ENCODE data around the gene EMILIN3. TPM values are rescaled to one million over a fixed set of nuclear protein-coding genes. Genes with fewer than 3 reads are reported as not detected.

The EMILIN3 gene
- polyA plus RNA-seq (2013, experiment 1 of 2) = 2.7 TPM
- polyA plus RNA-seq (2013, experiment 2 of 2) = 3.7 TPM

- no peak within 1 kb of the TSS for H3K27ac ChIP-seq (ENCODE audit: low read depth, low read length)
- H3K9me3 ChIP-seq (ENCODE audit: insufficient read depth, low read depth, low read length) = peaks cover 5% of the 10 kb centered on the region; the same call in 1 of the 2 replicates
- 3% methylated on average over 93 of the region's 93 CpGs for WGBS
- H3K27me3 ChIP-seq (ENCODE audit: insufficient read depth, low read length) = peaks cover 47% of the 10 kb centered on the region
- peak within 1 kb of the TSS; percentile 61 for H3K4me3 ChIP-seq (ENCODE audit: low read length)
- H3K4me1 ChIP-seq (ENCODE audit: insufficient read depth, low read length) = no peaks in the 10 kb centered on the region
- peak within 1 kb of the TSS; percentile 29; the same call in 1 of the 2 replicates for H3K9ac ChIP-seq (ENCODE audit: low read depth, low read length)
- H3K36me3 ChIP-seq (ENCODE audit: insufficient read depth, low read length) = no peaks in the 10 kb centered on the region
Observed at GRCh38 chr20:41366546-41367392, at the start of gene EMILIN3. Gene EMILIN3 (minus strand): TSS chr20:41366818. CDS start chr20:41366634, 184 bp downstream.

GRCh38 chr20:41415191-41415590, 48.6 kb upstream of the EMILIN3 start:
- Histone ChIP-seq H3K27me3 (ENCODE audit: insufficient read depth, low read length) (no peaks in the 10 kb centered on the region), H3K9me3 (ENCODE audit: insufficient read depth, low read depth, low read length) (no peaks in the 10 kb centered on the region), H3K4me1 (ENCODE audit: insufficient read depth, low read length) (no peaks in the 10 kb centered on the region), H3K9ac (ENCODE audit: low read depth, low read length) (no peak overlapping the region), H3K27ac (ENCODE audit: low read depth, low read length) (no peak overlapping the region), H3K4me3 (ENCODE audit: low read length) (no peak overlapping the region), H3K36me3 (ENCODE audit: insufficient read depth, low read length) (peaks cover 98% of the 10 kb centered on the region)
- WGBS = 94% methylated on average over 8 of the region's 8 CpGs

DNA sequence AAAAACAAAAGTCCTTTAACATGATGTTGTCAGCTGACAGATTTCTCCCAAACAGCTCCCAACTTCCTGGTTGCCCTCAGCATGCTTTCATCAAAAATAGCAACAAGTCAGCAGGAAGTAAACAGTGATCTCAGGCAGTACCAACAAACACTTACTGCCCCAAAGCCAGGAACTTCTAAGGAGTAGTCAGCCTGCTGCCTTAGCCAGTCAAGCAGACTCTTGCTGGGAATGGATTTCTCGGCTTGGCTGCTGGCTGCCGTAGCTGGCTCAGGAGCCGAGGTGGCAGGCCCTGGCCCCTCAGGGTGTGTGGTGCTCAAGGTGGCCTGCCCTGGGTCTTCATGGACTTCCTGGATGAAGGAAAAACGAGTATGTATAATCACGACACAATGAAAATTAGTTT, 46.6 kb upstream of the EMILIN3 start:
- no peaks in the 10 kb centered on the region for H3K4me1 ChIP-seq (ENCODE audit: insufficient read depth, low read length)
- H3K27ac ChIP-seq (ENCODE audit: low read depth, low read length) = no peak overlapping the region
- 99% methylated on average over 4 of the region's 5 CpGs for WGBS
- no peaks in the 10 kb centered on the region for H3K9me3 ChIP-seq (ENCODE audit: insufficient read depth, low read depth, low read length)
- no peak overlapping the region for H3K4me3 ChIP-seq (ENCODE audit: low read length)
- no peaks in the 10 kb centered on the region for H3K27me3 ChIP-seq (ENCODE audit: insufficient read depth, low read length)
- H3K36me3 ChIP-seq (ENCODE audit: insufficient read depth, low read length) = peaks cover 100% of the 10 kb centered on the region
- no peak overlapping the region for H3K9ac ChIP-seq (ENCODE audit: low read depth, low read length)

GRCh38 chr20:41412324-41413120, 45.9 kb upstream of the EMILIN3 start:
- Histone ChIP-seq H3K27me3 (ENCODE audit: insufficient read depth, low read length) (no peaks in the 10 kb centered on the region), H3K27ac (ENCODE audit: low read depth, low read length) (no peak overlapping the region), H3K4me1 (ENCODE audit: insufficient read depth, low read length) (no peaks in the 10 kb centered on the region), H3K36me3 (ENCODE audit: insufficient read depth, low read length) (peaks cover 100% of the 10 kb centered on the region), H3K9ac (ENCODE audit: low read depth, low read length) (no peak overlapping the region), H3K4me3 (ENCODE audit: low read length) (no peak overlapping the region), H3K9me3 (ENCODE audit: insufficient read depth, low read depth, low read length) (no peaks in the 10 kb centered on the region)
- 95% methylated on average over 12 of the region's 12 CpGs for WGBS

DNA sequence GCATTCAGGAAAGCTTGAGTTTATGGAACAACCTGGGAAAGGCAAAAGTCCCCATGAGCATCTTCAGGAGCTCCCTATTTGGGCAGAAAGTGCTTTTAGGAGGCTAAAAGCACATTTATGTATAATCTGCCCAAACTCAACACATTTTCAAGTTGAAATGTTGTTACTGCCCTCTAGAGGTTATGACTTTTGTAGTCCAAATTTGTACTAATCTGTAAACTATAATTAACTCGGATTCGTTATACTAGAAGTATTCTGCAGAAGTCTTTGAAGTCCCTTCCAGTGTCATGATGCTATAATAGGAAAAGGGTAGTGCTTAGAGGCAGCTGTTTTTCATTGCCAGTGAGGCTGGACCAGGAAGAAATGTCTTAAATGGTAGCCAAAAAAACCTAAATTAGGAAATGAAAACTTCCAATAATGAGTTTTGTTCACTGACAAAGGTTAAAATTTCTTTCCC, 44.8 kb upstream of the EMILIN3 start:
- Histone ChIP-seq H3K27me3 (ENCODE audit: insufficient read depth, low read length) (no peaks in the 10 kb centered on the region), H3K4me3 (ENCODE audit: low read length) (no peak overlapping the region), H3K4me1 (ENCODE audit: insufficient read depth, low read length) (no peaks in the 10 kb centered on the region), H3K36me3 (ENCODE audit: insufficient read depth, low read length) (peaks cover 100% of the 10 kb centered on the region), H3K9ac (ENCODE audit: low read depth, low read length) (no peak overlapping the region), H3K27ac (ENCODE audit: low read depth, low read length) (no peak overlapping the region), H3K9me3 (ENCODE audit: insufficient read depth, low read depth, low read length) (no peaks in the 10 kb centered on the region)
- 91% methylated on average over 2 of the region's 2 CpGs for WGBS

- WGBS = 94% methylated on average over 9 of the region's 9 CpGs
- H3K4me3 ChIP-seq (ENCODE audit: low read length) = no peak overlapping the region
- H3K27me3 ChIP-seq (ENCODE audit: insufficient read depth, low read length) = no peaks in the 10 kb centered on the region
- H3K9me3 ChIP-seq (ENCODE audit: insufficient read depth, low read depth, low read length) = no peaks in the 10 kb centered on the region
- H3K9ac ChIP-seq (ENCODE audit: low read depth, low read length) = no peak overlapping the region
- H3K27ac ChIP-seq (ENCODE audit: low read depth, low read length) = no peak overlapping the region
- peaks cover 100% of the 10 kb centered on the region for H3K36me3 ChIP-seq (ENCODE audit: insufficient read depth, low read length)
- no peaks in the 10 kb centered on the region for H3K4me1 ChIP-seq (ENCODE audit: insufficient read depth, low read length)
Observed at GRCh38 chr20:41408986-41409385, 42.4 kb upstream of the EMILIN3 start.

GRCh38 chr20:41408156-41408794, 41.7 kb upstream of the EMILIN3 start:
- Histone ChIP-seq H3K9me3 (ENCODE audit: insufficient read depth, low read depth, low read length) (no peaks in the 10 kb centered on the region), H3K9ac (ENCODE audit: low read depth, low read length) (no peak overlapping the region), H3K27me3 (ENCODE audit: insufficient read depth, low read length) (no peaks in the 10 kb centered on the region), H3K27ac (ENCODE audit: low read depth, low read length) (no peak overlapping the region), H3K4me3 (ENCODE audit: low read length) (no peak overlapping the region), H3K36me3 (ENCODE audit: insufficient read depth, low read length) (peaks cover 100% of the 10 kb centered on the region), H3K4me1 (ENCODE audit: insufficient read depth, low read length) (no peaks in the 10 kb centered on the region)
- 92% methylated on average over 5 of the region's 5 CpGs for WGBS

- Histone ChIP-seq H3K36me3 (ENCODE audit: insufficient read depth, low read length) (peaks cover 97% of the 10 kb centered on the region), H3K4me1 (ENCODE audit: insufficient read depth, low read length) (no peaks in the 10 kb centered on the region), H3K4me3 (ENCODE audit: low read length) (no peak overlapping the region), H3K9ac (ENCODE audit: low read depth, low read length) (no peak overlapping the region), H3K9me3 (ENCODE audit: insufficient read depth, low read depth, low read length) (no peaks in the 10 kb centered on the region), H3K27ac (ENCODE audit: low read depth, low read length) (no peak overlapping the region), H3K27me3 (ENCODE audit: insufficient read depth, low read length) (no peaks in the 10 kb centered on the region)
- whole genome bisulfite sequencing = 93% methylated on average over 10 of the region's 10 CpGs
Observed at GRCh38 chr20:41407607-41408006, 41.0 kb upstream of the EMILIN3 start.

- H3K27ac ChIP-seq (ENCODE audit: low read depth, low read length) = no peak overlapping the region
- H3K27me3 ChIP-seq (ENCODE audit: insufficient read depth, low read length) = no peaks in the 10 kb centered on the region
- no peak overlapping the region for H3K4me3 ChIP-seq (ENCODE audit: low read length)
- H3K9me3 ChIP-seq (ENCODE audit: insufficient read depth, low read depth, low read length) = no peaks in the 10 kb centered on the region
- peaks cover 91% of the 10 kb centered on the region for H3K36me3 ChIP-seq (ENCODE audit: insufficient read depth, low read length)
- WGBS = 98% methylated on average over 7 of the region's 7 CpGs
- H3K9ac ChIP-seq (ENCODE audit: low read depth, low read length) = no peak overlapping the region
- H3K4me1 ChIP-seq (ENCODE audit: insufficient read depth, low read length) = no peaks in the 10 kb centered on the region
Observed at GRCh38 chr20:41406896-41407444, 40.4 kb upstream of the EMILIN3 start.

GRCh38 chr20:41406353-41406752, 39.7 kb upstream of the EMILIN3 start:
- H3K9ac ChIP-seq (ENCODE audit: low read depth, low read length) = no peak overlapping the region
- 91% methylated on average over 10 of the region's 10 CpGs for WGBS
- peaks cover 85% of the 10 kb centered on the region for H3K36me3 ChIP-seq (ENCODE audit: insufficient read depth, low read length)
- no peak overlapping the region for H3K4me3 ChIP-seq (ENCODE audit: low read length)
- no peaks in the 10 kb centered on the region for H3K4me1 ChIP-seq (ENCODE audit: insufficient read depth, low read length)
- H3K27ac ChIP-seq (ENCODE audit: low read depth, low read length) = no peak overlapping the region
- H3K27me3 ChIP-seq (ENCODE audit: insufficient read depth, low read length) = no peaks in the 10 kb centered on the region
- no peaks in the 10 kb centered on the region for H3K9me3 ChIP-seq (ENCODE audit: insufficient read depth, low read depth, low read length)

Measured in HUES64 (cell line).